ENCODE data around the gene TMED3.

Gene TMED3

DNA sequence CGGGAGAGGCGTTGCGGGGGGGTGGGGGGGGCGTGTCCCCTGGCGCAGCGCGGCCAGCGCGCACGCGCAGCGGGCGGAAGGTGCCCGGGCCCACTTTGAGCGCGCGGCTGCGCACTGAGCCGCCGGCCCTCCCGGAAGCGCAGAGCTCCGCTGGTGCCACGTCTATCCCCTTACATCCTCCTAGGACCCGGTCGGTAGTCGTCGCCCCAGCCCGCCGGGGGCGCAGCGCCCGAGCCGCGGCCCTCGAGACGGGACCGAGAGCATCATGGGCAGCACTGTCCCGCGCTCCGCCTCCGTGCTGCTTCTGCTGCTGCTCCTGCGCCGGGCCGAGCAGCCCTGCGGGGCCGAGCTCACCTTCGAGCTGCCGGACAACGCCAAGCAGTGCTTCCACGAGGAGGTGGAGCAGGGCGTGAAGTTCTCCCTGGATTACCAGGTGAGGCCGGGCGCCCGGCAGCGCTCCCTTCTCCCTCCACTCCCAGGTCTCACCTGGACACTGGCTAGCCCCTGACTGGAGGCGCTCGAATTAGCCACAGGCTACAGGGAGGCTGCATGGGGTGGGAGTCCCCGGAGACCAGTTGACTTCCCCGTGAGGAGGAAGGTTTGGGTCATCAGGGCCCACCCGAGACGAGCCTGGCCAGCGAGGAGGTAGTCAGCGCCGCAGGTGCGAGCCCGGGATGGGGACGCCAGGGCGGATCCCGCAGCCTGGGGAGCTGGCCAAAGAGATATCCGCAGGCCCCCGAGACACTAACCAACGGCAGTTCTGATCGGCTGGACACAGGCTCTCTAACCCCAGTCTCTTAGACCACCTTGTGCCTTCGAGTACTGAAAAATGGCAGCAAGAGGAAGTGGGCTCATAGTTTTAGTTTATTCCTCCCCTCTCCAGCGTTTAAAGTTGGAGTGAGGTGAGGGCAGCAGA, at the start of gene TMED3:
TMED3 (plus strand) TSS at position 128 of the 916 bp plus-strand sequence; CDS start at position 266, 138 bp downstream.
- peak within 1 kb of the TSS; percentile 29 to 66 for H3K27ac ChIP-seq (ENCODE audit: low read depth in 2 of 2, low read length in 2 of 2)
- H3K27me3 ChIP-seq (ENCODE audit: control insufficient read depth in 2 of 2, insufficient read depth in 2 of 2, low read length in 2 of 2), result peaks cover 0 to 2% of the 10 kb centered on the region in 2 donors
- H3K36me3 ChIP-seq (ENCODE audit: control insufficient read depth in 2 of 2, insufficient read depth in 2 of 2, low read length in 2 of 2), result peaks cover 16 to 26% of the 10 kb centered on the region in 2 donors
- H3K9ac ChIP-seq (ENCODE audit: low read depth in 1 of 2, low read length in 2 of 2), result peak within 1 kb of the TSS; percentile 75 to 79
- H3K4me3 ChIP-seq (ENCODE audit: low read length in 2 of 2), result peak within 1 kb of the TSS; percentile 80 to 89
- H3K9me3 ChIP-seq (ENCODE audit: control insufficient read depth in 2 of 2, low read length in 2 of 2), result no peaks in the 10 kb centered on the region
- H3K4me1 ChIP-seq (ENCODE audit: control insufficient read depth in 2 of 2, insufficient read depth in 2 of 2, low read length in 2 of 2), result peaks cover 5 to 16% of the 10 kb centered on the region in 2 donors

- Histone ChIP-seq H3K9me3 (ENCODE audit: control insufficient read depth in 2 of 2, low read length in 2 of 2) (no peaks in the 10 kb centered on the region), H3K36me3 (ENCODE audit: control insufficient read depth in 2 of 2, insufficient read depth in 2 of 2, low read length in 2 of 2) (no peaks in the 10 kb centered on the region), H3K9ac (ENCODE audit: low read depth in 1 of 2, low read length in 2 of 2) (no peak overlapping the region), H3K4me3 (ENCODE audit: low read length in 2 of 2) (no peak overlapping the region), H3K27ac (ENCODE audit: low read depth in 2 of 2, low read length in 2 of 2) (no peak overlapping the region), H3K27me3 (ENCODE audit: control insufficient read depth in 2 of 2, insufficient read depth in 2 of 2, low read length in 2 of 2) (peaks cover 0 to 2% of the 10 kb centered on the region in 2 donors), H3K4me1 (ENCODE audit: control insufficient read depth in 2 of 2, insufficient read depth in 2 of 2, low read length in 2 of 2) (no peaks in the 10 kb centered on the region)
These were observed 49.1 kb upstream of the TMED3 start for GRCh38 chr15:79261836-79262235.

GRCh38 chr15:79265167-79265566, 45.7 kb upstream of the TMED3 start:
- no peak overlapping the region for H3K9ac ChIP-seq (ENCODE audit: low read depth in 1 of 2, low read length in 2 of 2)
- no peaks in the 10 kb centered on the region for H3K27me3 ChIP-seq (ENCODE audit: control insufficient read depth in 2 of 2, insufficient read depth in 2 of 2, low read length in 2 of 2)
- H3K9me3 ChIP-seq (ENCODE audit: control insufficient read depth in 2 of 2, low read length in 2 of 2), result no peaks in the 10 kb centered on the region
- H3K4me3 ChIP-seq (ENCODE audit: low read length in 2 of 2), result no peak overlapping the region
- H3K4me1 ChIP-seq (ENCODE audit: control insufficient read depth in 2 of 2, insufficient read depth in 2 of 2, low read length in 2 of 2), result no peaks in the 10 kb centered on the region
- no peak overlapping the region for H3K27ac ChIP-seq (ENCODE audit: low read depth in 2 of 2, low read length in 2 of 2)
- no peaks in the 10 kb centered on the region for H3K36me3 ChIP-seq (ENCODE audit: control insufficient read depth in 2 of 2, insufficient read depth in 2 of 2, low read length in 2 of 2)

DNA sequence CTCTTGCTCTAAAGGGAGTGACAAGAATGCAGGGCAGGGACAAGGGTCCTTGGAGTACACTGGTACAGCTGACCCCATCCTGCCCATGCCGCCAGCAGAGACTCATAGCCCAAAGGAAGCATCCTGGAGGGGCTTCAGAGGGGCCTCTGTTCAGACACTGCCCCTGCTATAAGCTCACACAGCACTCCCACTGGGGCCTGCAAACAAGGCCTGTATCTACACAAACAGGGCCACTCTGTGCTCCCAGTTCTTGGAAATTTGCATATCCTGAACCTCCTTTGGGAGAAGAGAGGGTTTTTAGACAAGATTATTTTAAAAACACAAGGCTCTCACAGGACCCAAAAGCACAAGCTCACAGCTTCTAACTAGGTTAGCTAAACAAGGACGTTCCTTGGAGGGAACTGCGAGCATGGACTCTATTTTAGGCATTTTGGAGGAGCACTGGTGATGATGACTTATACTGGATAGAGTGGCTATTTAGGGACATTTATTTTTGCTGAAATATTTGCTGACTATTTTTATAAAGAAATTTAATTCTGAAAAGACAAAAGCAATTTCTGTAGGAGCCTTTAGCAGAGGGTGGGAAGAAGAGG, 44.8 kb upstream of the TMED3 start:
- no peaks in the 10 kb centered on the region for H3K9me3 ChIP-seq (ENCODE audit: control insufficient read depth in 2 of 2, low read length in 2 of 2)
- no peak overlapping the region for H3K27ac ChIP-seq (ENCODE audit: low read depth in 2 of 2, low read length in 2 of 2)

DNA sequence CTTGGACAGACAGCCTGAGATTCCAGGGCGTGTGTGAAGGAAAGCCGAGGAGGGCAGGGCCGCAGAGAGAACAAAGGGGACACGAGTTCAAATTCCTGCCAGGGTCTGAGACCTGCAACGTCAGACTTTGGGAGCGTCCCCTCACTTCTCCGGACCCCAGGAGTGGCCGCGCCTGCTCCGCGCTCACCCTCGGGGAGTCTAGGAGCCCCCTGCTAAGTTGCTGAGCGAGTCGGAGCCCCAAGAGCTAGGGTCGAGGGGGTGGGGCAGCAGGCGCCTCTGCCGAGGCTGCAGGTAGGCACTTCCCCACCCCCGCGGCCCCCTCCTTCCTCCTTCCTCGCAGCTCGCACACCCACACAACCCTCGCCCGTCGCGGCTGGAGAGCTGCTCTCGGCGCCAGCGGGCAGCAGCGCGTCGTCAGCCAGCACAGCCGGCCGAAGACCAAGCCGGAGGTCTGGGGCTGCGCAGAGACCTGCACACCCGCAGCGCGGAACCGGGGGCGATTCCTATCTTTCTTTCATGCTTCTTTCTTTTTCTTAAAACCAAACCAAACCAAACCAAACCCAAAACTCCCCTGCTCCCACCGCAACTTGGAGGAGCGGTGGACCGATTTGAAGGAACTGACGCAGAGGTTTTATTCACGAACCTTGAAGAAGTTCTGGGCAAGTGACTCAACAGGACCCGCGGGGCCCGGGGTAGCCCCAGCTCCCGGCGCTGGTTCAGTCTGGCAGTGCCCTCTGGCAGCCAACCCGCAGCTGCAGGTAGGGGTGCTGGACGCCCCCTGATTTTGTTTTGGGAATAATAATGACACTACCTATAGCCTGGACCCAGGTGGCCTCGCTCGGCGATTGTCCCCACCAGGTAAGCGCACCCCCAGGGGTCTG, 28.3 kb upstream of the TMED3 start, which contains the start of gene ANKRD34C:
ANKRD34C (plus strand) TSS at position 352 of the 881 bp plus-strand sequence. CDS start 10,563 bp downstream, outside the sequence.
- no peaks in the 10 kb centered on the region for H3K4me1 ChIP-seq (ENCODE audit: control insufficient read depth in 2 of 2, insufficient read depth in 2 of 2, low read length in 2 of 2)
- H3K9ac ChIP-seq (ENCODE audit: low read depth in 1 of 2, low read length in 2 of 2), result no peak within 1 kb of the TSS
- H3K9me3 ChIP-seq (ENCODE audit: control insufficient read depth in 2 of 2, low read length in 2 of 2), result no peaks in the 10 kb centered on the region
- H3K27ac ChIP-seq (ENCODE audit: low read depth in 2 of 2, low read length in 2 of 2), result no peak within 1 kb of the TSS
- H3K27me3 ChIP-seq (ENCODE audit: control insufficient read depth in 2 of 2, insufficient read depth in 2 of 2, low read length in 2 of 2), result peaks cover 18 to 19% of the 10 kb centered on the region in 2 donors
- no peaks in the 10 kb centered on the region for H3K36me3 ChIP-seq (ENCODE audit: control insufficient read depth in 2 of 2, insufficient read depth in 2 of 2, low read length in 2 of 2)
- no peak within 1 kb of the TSS for H3K4me3 ChIP-seq (ENCODE audit: low read length in 2 of 2)

More for the DNA sequence above, 44.8 kb upstream of the TMED3 start:
- Histone ChIP-seq H3K4me3 (ENCODE audit: low read length in 2 of 2) (no peak overlapping the region), H3K9ac (ENCODE audit: low read depth in 1 of 2, low read length in 2 of 2) (no peak overlapping the region), H3K36me3 (ENCODE audit: control insufficient read depth in 2 of 2, insufficient read depth in 2 of 2, low read length in 2 of 2) (no peaks in the 10 kb centered on the region), H3K27me3 (ENCODE audit: control insufficient read depth in 2 of 2, insufficient read depth in 2 of 2, low read length in 2 of 2) (no peaks in the 10 kb centered on the region), H3K4me1 (ENCODE audit: control insufficient read depth in 2 of 2, insufficient read depth in 2 of 2, low read length in 2 of 2) (no peaks in the 10 kb centered on the region)

DNA sequence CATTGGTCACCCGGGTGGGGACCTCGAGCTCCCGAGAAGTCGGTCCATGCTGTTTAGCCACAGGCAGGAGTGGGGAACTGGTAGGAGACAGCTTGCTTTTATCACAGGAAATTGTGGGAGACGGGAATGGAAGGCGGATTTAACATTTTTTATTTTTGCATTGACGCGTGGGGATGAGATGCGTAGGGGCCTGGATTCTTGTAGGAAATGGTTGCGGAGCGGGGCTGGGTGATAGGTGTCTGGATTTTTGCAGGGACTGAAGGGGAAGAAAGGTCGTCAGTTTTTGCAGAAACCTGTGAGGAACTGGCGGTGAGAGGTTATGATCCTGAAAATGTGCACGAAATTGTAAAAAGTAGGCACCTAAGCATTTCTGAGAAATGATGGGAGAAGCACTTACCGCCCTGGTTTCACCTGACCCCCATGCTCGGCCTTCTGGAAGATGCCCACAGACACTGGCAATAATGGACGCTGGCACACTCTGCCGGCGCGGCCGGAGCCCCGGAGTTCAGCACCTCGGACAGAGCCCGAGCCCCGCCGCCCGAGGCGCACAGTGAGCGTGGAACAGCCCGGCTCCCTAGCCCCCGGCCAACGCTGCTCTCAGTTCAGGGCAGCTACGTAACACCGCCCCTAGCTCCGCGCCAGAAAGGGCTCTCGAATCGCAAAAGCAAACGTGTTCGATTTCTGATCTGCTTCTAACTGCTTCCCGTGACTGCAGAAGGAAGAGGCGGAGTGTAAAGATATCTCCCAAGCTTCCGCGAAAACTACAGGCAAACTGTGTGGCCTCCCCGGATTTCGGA, 27.5 kb upstream of the TMED3 start:
- H3K9me3 ChIP-seq (ENCODE audit: control insufficient read depth in 2 of 2, low read length in 2 of 2), result no peaks in the 10 kb centered on the region
- no peak overlapping the region for H3K27ac ChIP-seq (ENCODE audit: low read depth in 2 of 2, low read length in 2 of 2)
- H3K4me1 ChIP-seq (ENCODE audit: control insufficient read depth in 2 of 2, insufficient read depth in 2 of 2, low read length in 2 of 2), result no peaks in the 10 kb centered on the region
- H3K4me3 ChIP-seq (ENCODE audit: low read length in 2 of 2), result no peak overlapping the region
- H3K36me3 ChIP-seq (ENCODE audit: control insufficient read depth in 2 of 2, insufficient read depth in 2 of 2, low read length in 2 of 2), result no peaks in the 10 kb centered on the region
- no peak overlapping the region for H3K9ac ChIP-seq (ENCODE audit: low read depth in 1 of 2, low read length in 2 of 2)
- peaks cover 18 to 19% of the 10 kb centered on the region in 2 donors for H3K27me3 ChIP-seq (ENCODE audit: control insufficient read depth in 2 of 2, insufficient read depth in 2 of 2, low read length in 2 of 2)

DNA sequence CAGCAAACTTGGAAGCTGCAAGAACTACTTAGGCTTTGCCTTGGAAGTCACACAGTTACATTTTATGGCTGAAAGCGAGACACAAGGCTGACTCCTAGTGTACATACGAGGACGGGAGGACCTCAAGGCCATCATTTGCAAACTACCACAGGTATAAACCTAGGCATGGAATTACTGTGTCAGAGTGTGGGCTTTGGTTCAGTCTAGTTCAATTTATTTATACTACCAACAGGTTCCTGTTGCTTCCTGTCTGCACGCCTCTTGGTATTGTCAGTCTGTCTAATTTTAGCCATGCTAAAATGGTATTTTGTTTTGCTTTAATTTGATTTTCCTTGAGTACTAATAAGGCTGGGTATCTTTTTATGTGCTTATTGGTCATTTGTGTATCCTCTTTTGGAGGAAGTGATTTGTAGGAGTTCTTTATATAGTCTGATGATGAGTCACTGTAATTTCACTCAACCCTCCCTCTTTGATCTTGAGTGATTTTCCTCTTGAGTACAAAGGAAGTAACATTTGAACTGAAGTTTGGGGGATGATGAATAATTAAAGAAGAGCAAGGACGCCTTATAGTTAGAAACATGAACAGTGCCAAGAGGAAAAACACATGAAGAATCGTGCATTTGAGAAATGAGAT, 20.2 kb upstream of the TMED3 start:
- Histone ChIP-seq H3K27ac (ENCODE audit: low read depth in 2 of 2, low read length in 2 of 2) (no peak overlapping the region), H3K9ac (ENCODE audit: low read depth in 1 of 2, low read length in 2 of 2) (no peak overlapping the region), H3K27me3 (ENCODE audit: control insufficient read depth in 2 of 2, insufficient read depth in 2 of 2, low read length in 2 of 2) (no peaks in the 10 kb centered on the region), H3K36me3 (ENCODE audit: control insufficient read depth in 2 of 2, insufficient read depth in 2 of 2, low read length in 2 of 2) (no peaks in the 10 kb centered on the region), H3K9me3 (ENCODE audit: control insufficient read depth in 2 of 2, low read length in 2 of 2) (no peaks in the 10 kb centered on the region), H3K4me1 (ENCODE audit: control insufficient read depth in 2 of 2, insufficient read depth in 2 of 2, low read length in 2 of 2) (no peaks in the 10 kb centered on the region), H3K4me3 (ENCODE audit: low read length in 2 of 2) (no peak overlapping the region)

GRCh38 chr15:79292011-79292410, 18.9 kb upstream of the TMED3 start:
- H3K27me3 ChIP-seq (ENCODE audit: control insufficient read depth in 2 of 2, insufficient read depth in 2 of 2, low read length in 2 of 2), result no peaks in the 10 kb centered on the region
- no peaks in the 10 kb centered on the region for H3K36me3 ChIP-seq (ENCODE audit: control insufficient read depth in 2 of 2, insufficient read depth in 2 of 2, low read length in 2 of 2)
- H3K9me3 ChIP-seq (ENCODE audit: control insufficient read depth in 2 of 2, low read length in 2 of 2), result no peaks in the 10 kb centered on the region
- no peak overlapping the region for H3K27ac ChIP-seq (ENCODE audit: low read depth in 2 of 2, low read length in 2 of 2)
- H3K9ac ChIP-seq (ENCODE audit: low read depth in 1 of 2, low read length in 2 of 2), result no peak overlapping the region
- H3K4me1 ChIP-seq (ENCODE audit: control insufficient read depth in 2 of 2, insufficient read depth in 2 of 2, low read length in 2 of 2), result no peaks in the 10 kb centered on the region
- H3K4me3 ChIP-seq (ENCODE audit: low read length in 2 of 2), result no peak overlapping the region

GRCh38 chr15:79294075-79294474, 16.8 kb upstream of the TMED3 start:
- Histone ChIP-seq H3K36me3 (ENCODE audit: control insufficient read depth in 2 of 2, insufficient read depth in 2 of 2, low read length in 2 of 2) (no peaks in the 10 kb centered on the region), H3K4me1 (ENCODE audit: control insufficient read depth in 2 of 2, insufficient read depth in 2 of 2, low read length in 2 of 2) (no peaks in the 10 kb centered on the region), H3K27ac (ENCODE audit: low read depth in 2 of 2, low read length in 2 of 2) (no peak overlapping the region), H3K9me3 (ENCODE audit: control insufficient read depth in 2 of 2, low read length in 2 of 2) (no peaks in the 10 kb centered on the region), H3K27me3 (ENCODE audit: control insufficient read depth in 2 of 2, insufficient read depth in 2 of 2, low read length in 2 of 2) (peaks cover 0 to under 1% of the 10 kb centered on the region in 2 donors), H3K4me3 (ENCODE audit: low read length in 2 of 2) (no peak overlapping the region), H3K9ac (ENCODE audit: low read depth in 1 of 2, low read length in 2 of 2) (no peak overlapping the region)
